ENCODE measurements around the gene MICALL2. TPM values are rescaled to one million over a fixed set of nuclear protein-coding genes. Genes with fewer than 3 reads are reported as not detected.

The MICALL2 gene
- total RNA-seq, 1 donor from 2014 or later = 28.0 TPM

DNA sequence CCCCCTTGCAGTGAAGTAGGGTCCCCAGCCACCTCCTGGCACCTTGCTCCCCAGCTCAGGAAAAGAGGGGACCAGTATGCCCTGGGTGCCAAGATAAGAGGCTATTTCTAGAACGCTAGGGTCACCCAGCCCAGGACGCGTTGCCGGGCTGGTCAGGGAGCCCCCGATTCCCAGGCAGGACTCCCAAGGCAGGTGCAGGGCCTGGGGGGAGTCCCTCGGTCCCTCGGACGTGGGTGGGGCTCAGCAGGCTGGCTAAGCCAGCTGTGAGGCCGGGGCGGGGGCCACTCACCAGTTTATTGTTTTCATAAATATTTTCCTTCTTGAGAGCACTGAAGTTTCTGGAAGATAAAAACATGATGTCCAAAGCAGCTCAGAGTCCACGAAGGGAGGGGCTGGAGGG lies 9.3 kb downstream of the MICALL2 start:
- no peaks in the 10 kb centered on the region for H3K9me3 Mint-ChIP-seq (ENCODE audit: unreplicated experiment)
- H3K4me1 Mint-ChIP-seq (ENCODE audit: low read depth, unreplicated experiment) = peaks cover 10% of the 10 kb centered on the region
- no peaks in the 10 kb centered on the region for H3K36me3 Mint-ChIP-seq (ENCODE audit: unreplicated experiment)
- no peak for DNase-seq
- H3K4me3 Mint-ChIP-seq (ENCODE audit: unreplicated experiment) = no peak overlapping the region
- no peak for TF ChIP-seq CTCF (IDR thresholded peaks at IDR 0.05; ENCODE audit: partially characterized antibody, unreplicated experiment)
- H3K27me3 Mint-ChIP-seq (ENCODE audit: unreplicated experiment) = peaks cover 3% of the 10 kb centered on the region
- no peak overlapping the region for H3K27ac Mint-ChIP-seq (ENCODE audit: unreplicated experiment)

GRCh38 chr7:1449501-1449900 lies 9.8 kb downstream of the MICALL2 start:
- Mint-ChIP-seq H3K4me1 (ENCODE audit: low read depth, unreplicated experiment) (peaks cover 10% of the 10 kb centered on the region), H3K36me3 (ENCODE audit: unreplicated experiment) (no peaks in the 10 kb centered on the region), H3K27ac (ENCODE audit: unreplicated experiment) (no peak overlapping the region), H3K27me3 (ENCODE audit: unreplicated experiment) (peaks cover 3% of the 10 kb centered on the region), H3K4me3 (ENCODE audit: unreplicated experiment) (no peak overlapping the region), H3K9me3 (ENCODE audit: unreplicated experiment) (no peaks in the 10 kb centered on the region)
- DNase-seq = no peak
- TF ChIP-seq CTCF (IDR thresholded peaks at IDR 0.05; ENCODE audit: partially characterized antibody, unreplicated experiment) = no peak

GRCh38 chr7:1448958-1449357 lies 10.3 kb downstream of the MICALL2 start:
- peaks cover 8% of the 10 kb centered on the region for H3K4me1 Mint-ChIP-seq (ENCODE audit: low read depth, unreplicated experiment)
- H3K36me3 Mint-ChIP-seq (ENCODE audit: unreplicated experiment) = no peaks in the 10 kb centered on the region
- no peaks in the 10 kb centered on the region for H3K9me3 Mint-ChIP-seq (ENCODE audit: unreplicated experiment)
- no peak overlapping the region for H3K27ac Mint-ChIP-seq (ENCODE audit: unreplicated experiment)
- peaks cover 1% of the 10 kb centered on the region for H3K27me3 Mint-ChIP-seq (ENCODE audit: unreplicated experiment)
- H3K4me3 Mint-ChIP-seq (ENCODE audit: unreplicated experiment) = no peak overlapping the region
- TF ChIP-seq CTCF (IDR thresholded peaks at IDR 0.05; ENCODE audit: partially characterized antibody, unreplicated experiment) = no peak
- DNase-seq = no peak

- TF ChIP-seq CTCF (IDR thresholded peaks at IDR 0.05; ENCODE audit: partially characterized antibody, unreplicated experiment) = no peak
- peaks cover 6% of the 10 kb centered on the region for H3K4me1 Mint-ChIP-seq (ENCODE audit: low read depth, unreplicated experiment)
- no peak overlapping the region for H3K27ac Mint-ChIP-seq (ENCODE audit: unreplicated experiment)
- H3K36me3 Mint-ChIP-seq (ENCODE audit: unreplicated experiment) = no peaks in the 10 kb centered on the region
- no peaks in the 10 kb centered on the region for H3K9me3 Mint-ChIP-seq (ENCODE audit: unreplicated experiment)
- H3K27me3 Mint-ChIP-seq (ENCODE audit: unreplicated experiment) = peaks cover 3% of the 10 kb centered on the region
- no peak for DNase-seq
- no peak overlapping the region for H3K4me3 Mint-ChIP-seq (ENCODE audit: unreplicated experiment)
Measured at GRCh38 chr7:1447551-1448244, 11.6 kb downstream of the MICALL2 start.

DNA sequence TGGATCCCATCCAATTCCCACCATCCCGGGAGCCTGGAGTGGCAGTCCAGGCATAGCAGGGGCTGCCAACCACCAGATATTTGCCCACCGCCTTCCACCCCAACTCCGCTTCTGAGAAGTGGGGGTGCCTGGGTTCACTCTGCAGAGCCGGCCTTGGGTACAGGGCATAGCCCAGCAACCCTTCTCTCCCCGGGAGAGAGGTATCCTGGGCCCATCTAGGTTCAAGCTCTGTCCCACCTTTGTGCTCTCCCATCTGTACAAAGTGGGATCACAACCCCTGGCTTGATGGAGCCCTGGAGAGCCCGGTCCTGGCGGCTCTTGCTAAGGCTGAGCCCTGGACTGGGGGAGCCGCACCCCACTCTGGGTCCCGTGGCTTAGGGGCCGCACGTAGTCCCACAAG lies 12.2 kb downstream of the MICALL2 start:
- TF ChIP-seq CTCF (IDR thresholded peaks at IDR 0.05; ENCODE audit: partially characterized antibody, unreplicated experiment) = no peak
- Mint-ChIP-seq H3K27ac (ENCODE audit: unreplicated experiment) (no peak overlapping the region), H3K27me3 (ENCODE audit: unreplicated experiment) (peaks cover 3% of the 10 kb centered on the region), H3K4me1 (ENCODE audit: low read depth, unreplicated experiment) (peaks cover 2% of the 10 kb centered on the region), H3K36me3 (ENCODE audit: unreplicated experiment) (no peaks in the 10 kb centered on the region), H3K4me3 (ENCODE audit: unreplicated experiment) (no peak overlapping the region), H3K9me3 (ENCODE audit: unreplicated experiment) (no peaks in the 10 kb centered on the region)
- DNase-seq = no peak
